ENCODE results near the gene BFSP2.

DNA sequence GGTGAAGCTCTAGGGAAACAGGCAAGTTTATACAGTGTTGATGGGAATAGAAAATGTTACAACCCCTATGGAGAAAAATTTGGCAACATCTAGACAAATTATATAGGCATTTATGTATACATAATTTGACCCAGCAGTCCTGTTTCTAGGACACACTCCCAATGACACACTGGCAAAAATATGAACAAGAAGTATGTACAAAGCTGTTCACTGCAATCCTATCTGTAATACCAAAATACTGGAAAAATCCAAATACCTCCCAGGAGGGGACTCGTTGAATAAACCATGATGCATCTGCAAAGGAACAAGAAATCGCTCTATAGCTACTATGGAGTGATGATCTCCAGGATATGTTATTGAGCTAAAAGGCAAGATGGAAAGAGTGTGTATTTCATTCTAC, 8.5 kb downstream of the BFSP2 start:
- TF ChIP-seq, protein P1, sequence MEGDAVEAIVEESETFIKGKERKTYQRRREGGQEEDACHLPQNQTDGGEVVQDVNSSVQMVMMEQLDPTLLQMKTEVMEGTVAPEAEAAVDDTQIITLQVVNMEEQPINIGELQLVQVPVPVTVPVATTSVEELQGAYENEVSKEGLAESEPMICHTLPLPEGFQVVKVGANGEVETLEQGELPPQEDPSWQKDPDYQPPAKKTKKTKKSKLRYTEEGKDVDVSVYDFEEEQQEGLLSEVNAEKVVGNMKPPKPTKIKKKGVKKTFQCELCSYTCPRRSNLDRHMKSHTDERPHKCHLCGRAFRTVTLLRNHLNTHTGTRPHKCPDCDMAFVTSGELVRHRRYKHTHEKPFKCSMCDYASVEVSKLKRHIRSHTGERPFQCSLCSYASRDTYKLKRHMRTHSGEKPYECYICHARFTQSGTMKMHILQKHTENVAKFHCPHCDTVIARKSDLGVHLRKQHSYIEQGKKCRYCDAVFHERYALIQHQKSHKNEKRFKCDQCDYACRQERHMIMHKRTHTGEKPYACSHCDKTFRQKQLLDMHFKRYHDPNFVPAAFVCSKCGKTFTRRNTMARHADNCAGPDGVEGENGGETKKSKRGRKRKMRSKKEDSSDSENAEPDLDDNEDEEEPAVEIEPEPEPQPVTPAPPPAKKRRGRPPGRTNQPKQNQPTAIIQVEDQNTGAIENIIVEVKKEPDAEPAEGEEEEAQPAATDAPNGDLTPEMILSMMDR (IDR thresholded peaks at IDR 0.05 in 4 of 5, conservative IDR thresholded peaks at IDR 0.05 in 1 of 5) = no peak
- no peak for TF ChIP-seq POLR2A (IDR thresholded peaks at IDR 0.05)

Data from gastrocnemius medialis (tissue), 4 donors.